ENCODE measurements around the gene GPRC5C. TPM values are rescaled to one million over a fixed set of nuclear protein-coding genes. Genes with fewer than 3 reads are reported as not detected.

The GPRC5C gene
- total RNA-seq, 1 donor from 2014 or later, result 80.3 TPM

- TF ChIP-seq CTCF (IDR thresholded peaks at IDR 0.05; ENCODE audit: insufficient read depth, low read length, poor library complexity, severe bottlenecking), result no peak
- no peak for DNase-seq (ENCODE audit: low read depth)
- Histone ChIP-seq H3K27me3 (ENCODE audit: control insufficient read depth, insufficient read depth, low read length) (peaks cover 17% of the 10 kb centered on the region), H3K4me3 (ENCODE audit: low read depth, low read length) (no peak overlapping the region), H3K36me3 (ENCODE audit: control insufficient read depth, insufficient read depth, low read length) (no peaks in the 10 kb centered on the region)
These were observed 34.9 kb downstream of the GPRC5C start for GRCh38 chr17:74466828-74467184.

GRCh38 chr17:74467221-74467951, 35.5 kb downstream of the GPRC5C start:
- no peak for DNase-seq (ENCODE audit: low read depth)
- H3K4me3 ChIP-seq (ENCODE audit: low read depth, low read length), result no peak overlapping the region
- peaks cover 17% of the 10 kb centered on the region for H3K27me3 ChIP-seq (ENCODE audit: control insufficient read depth, insufficient read depth, low read length)
- no peak for TF ChIP-seq CTCF (IDR thresholded peaks at IDR 0.05; ENCODE audit: insufficient read depth, low read length, poor library complexity, severe bottlenecking)
- H3K36me3 ChIP-seq (ENCODE audit: control insufficient read depth, insufficient read depth, low read length), result no peaks in the 10 kb centered on the region

- no peak for TF ChIP-seq CTCF (IDR thresholded peaks at IDR 0.05; ENCODE audit: insufficient read depth, low read length, poor library complexity, severe bottlenecking)
- H3K4me3 ChIP-seq (ENCODE audit: low read depth, low read length), result no peak overlapping the region
- DNase-seq (ENCODE audit: low read depth), result no peak
These were observed 39.5 kb downstream of the GPRC5C start for GRCh38 chr17:74471341-74471740.

GRCh38 chr17:74472890-74473289, 41.0 kb downstream of the GPRC5C start:
- no peak for DNase-seq (ENCODE audit: low read depth)
- peaks cover 2% of the 10 kb centered on the region for H3K27me3 ChIP-seq (ENCODE audit: control insufficient read depth, insufficient read depth, low read length)
- H3K36me3 ChIP-seq (ENCODE audit: control insufficient read depth, insufficient read depth, low read length), result no peaks in the 10 kb centered on the region
- H3K4me3 ChIP-seq (ENCODE audit: low read depth, low read length), result no peak overlapping the region
- no peak for TF ChIP-seq CTCF (IDR thresholded peaks at IDR 0.05; ENCODE audit: insufficient read depth, low read length, poor library complexity, severe bottlenecking)

More at GRCh38 chr17:74471341-74471740, 39.5 kb downstream of the GPRC5C start:
- Histone ChIP-seq H3K36me3 (ENCODE audit: control insufficient read depth, insufficient read depth, low read length) (no peaks in the 10 kb centered on the region), H3K27me3 (ENCODE audit: control insufficient read depth, insufficient read depth, low read length) (peaks cover 12% of the 10 kb centered on the region)

GRCh38 chr17:74473294-74473693, 41.4 kb downstream of the GPRC5C start:
- Histone ChIP-seq H3K4me3 (ENCODE audit: low read depth, low read length) (no peak overlapping the region), H3K27me3 (ENCODE audit: control insufficient read depth, insufficient read depth, low read length) (peaks cover 2% of the 10 kb centered on the region), H3K36me3 (ENCODE audit: control insufficient read depth, insufficient read depth, low read length) (no peaks in the 10 kb centered on the region)
- DNase-seq (ENCODE audit: low read depth), result no peak
- no peak for TF ChIP-seq CTCF (IDR thresholded peaks at IDR 0.05; ENCODE audit: insufficient read depth, low read length, poor library complexity, severe bottlenecking)
